Activated CD4-positive, alpha-beta memory T cell treated with anti-CD3 and anti-CD28 coated beads, Interleukin-2, amount 10 ng/mL, durations not matched to agents 7 days and 5 days (primary cell): Measurements from ENCODE around the gene NR3C2. TPM values are rescaled to one million over a fixed set of nuclear protein-coding genes. Genes with fewer than 3 reads are reported as not detected.

Experiments used
- CTCF ChIA-PET: fragments of 350-600 bp; sonication (Branson Sonifier 250); formaldehyde crosslinking; loops from one replicate; lab custom pipeline; 2021; ENCODE audit warnings: antibody characterized with exemption, inconsistent platforms; lab: Charles Lee
- POLR2A ChIA-PET: fragments of 350-600 bp; sonication (Branson Sonifier 250); formaldehyde crosslinking; loops from one replicate; lab custom pipeline; 2021; ENCODE audit warnings: antibody characterized with exemption; lab: Charles Lee
- DNase-seq: peaks from one replicate; pipeline ENCODE4 v3.0.0-alpha.2; 2020
- H3K27ac Mint-ChIP-seq: one replicate; pipeline ENCODE4 v1.8.0; 2021; ENCODE audit warnings: mild to moderate bottlenecking, mixed read lengths
- H3K27me3 Mint-ChIP-seq: one replicate; pipeline ENCODE4 v1.8.0; 2021; ENCODE audit warnings: mixed read lengths
- H3K36me3 Mint-ChIP-seq: one replicate; pipeline ENCODE4 v1.8.0; 2021; ENCODE audit warnings: low read depth, mixed read lengths
- H3K4me1 Mint-ChIP-seq: one replicate; pipeline ENCODE4 v1.8.0; 2021; ENCODE audit warnings: mixed read lengths
- H3K4me3 Mint-ChIP-seq: one replicate; pipeline ENCODE4 v1.8.0; 2021; ENCODE audit warnings: mild to moderate bottlenecking, mixed read lengths
- H3K9me3 Mint-ChIP-seq: one replicate; pipeline ENCODE4 v1.8.0; 2021; ENCODE audit warnings: mixed read lengths
- total RNA-seq, 2 experiments: library from RNA; stranded (reverse); gene quantifications; one replicate each; pipeline ENCODE4 v1.2.3, GENCODE V29; 2021

Gene NR3C2
- total RNA-seq, 2 experiments from 2014 or later, result 4.1 to 5.0 TPM

GRCh38 chr4:148065075-148065474, 377.1 kb downstream of the NR3C2 start:
- Mint-ChIP-seq H3K27ac (no peak overlapping the region), H3K27me3 (no peaks in the 10 kb centered on the region), H3K4me3 (no peak overlapping the region), H3K36me3 (peaks cover 9% of the 10 kb centered on the region), H3K4me1 (peaks cover 19% of the 10 kb centered on the region), H3K9me3 (no peaks in the 10 kb centered on the region)
- ChIA-PET POLR2A (no interaction called here), CTCF (no interaction called here)
- no peak for DNase-seq

- H3K36me3 Mint-ChIP-seq, result peaks cover 10% of the 10 kb centered on the region
- CTCF ChIA-PET, result no interaction called here
- no peak overlapping the region for H3K27ac Mint-ChIP-seq
- DNase-seq, result no peak
- no peaks in the 10 kb centered on the region for H3K27me3 Mint-ChIP-seq
- POLR2A ChIA-PET, result no interaction called here
- no peaks in the 10 kb centered on the region for H3K9me3 Mint-ChIP-seq
- no peak overlapping the region for H3K4me3 Mint-ChIP-seq
- peaks cover 23% of the 10 kb centered on the region for H3K4me1 Mint-ChIP-seq
Measured at GRCh38 chr4:148064451-148064850, 377.8 kb downstream of the NR3C2 start.

GRCh38 chr4:148062301-148062950, 379.8 kb downstream of the NR3C2 start:
- no peak overlapping the region for H3K4me3 Mint-ChIP-seq
- no peak for DNase-seq
- POLR2A ChIA-PET, result interaction anchor here (0.9 kb wide), 1 partner anchor 12 kb away, joined by 3 read pairs; no protein-coding TSS in a partner anchor
- no peaks in the 10 kb centered on the region for H3K27me3 Mint-ChIP-seq
- CTCF ChIA-PET, result no interaction called here
- peaks cover 10% of the 10 kb centered on the region for H3K36me3 Mint-ChIP-seq
- H3K4me1 Mint-ChIP-seq, result peaks cover 42% of the 10 kb centered on the region
- H3K9me3 Mint-ChIP-seq, result no peaks in the 10 kb centered on the region
- no peak overlapping the region for H3K27ac Mint-ChIP-seq

GRCh38 chr4:148061795-148062194, 380.4 kb downstream of the NR3C2 start:
- no peak for DNase-seq
- ChIA-PET CTCF (interaction anchor here (0.9 kb wide), 1 partner anchor 9 kb away, joined by 4 read pairs; no protein-coding TSS in a partner anchor), POLR2A (interaction anchor here (0.7 to 1.0 kb wide), 2 partner anchors 16 to 381 kb away, joined by 3 to 4 read pairs; no protein-coding TSS in a partner anchor)
- no peaks in the 10 kb centered on the region for H3K9me3 Mint-ChIP-seq
- peak overlapping the region; percentile 82 for H3K27ac Mint-ChIP-seq
- H3K4me3 Mint-ChIP-seq, result no peak overlapping the region
- no peaks in the 10 kb centered on the region for H3K27me3 Mint-ChIP-seq
- peaks cover 10% of the 10 kb centered on the region for H3K36me3 Mint-ChIP-seq
- H3K4me1 Mint-ChIP-seq, result peaks cover 48% of the 10 kb centered on the region

GRCh38 chr4:148061141-148061481, 381.1 kb downstream of the NR3C2 start:
- CTCF ChIA-PET, result interaction anchor here (0.9 kb wide), 1 partner anchor 9 kb away, joined by 4 read pairs; no protein-coding TSS in a partner anchor
- Mint-ChIP-seq H3K9me3 (no peaks in the 10 kb centered on the region), H3K27me3 (no peaks in the 10 kb centered on the region), H3K27ac (peak overlapping the region; percentile 82), H3K4me1 (peaks cover 53% of the 10 kb centered on the region), H3K36me3 (peaks cover 10% of the 10 kb centered on the region), H3K4me3 (peak overlapping the region; percentile 65)
- POLR2A ChIA-PET, result interaction anchor here (0.7 to 1.5 kb wide), 3 partner anchors 9 to 382 kb away, joined by 3 to 8 read pairs (median 4); no protein-coding TSS in a partner anchor
- DNase-seq, result no peak

GRCh38 chr4:148060264-148061140, 381.7 kb downstream of the NR3C2 start:
- Mint-ChIP-seq H3K36me3 (peaks cover 10% of the 10 kb centered on the region), H3K27ac (peak overlapping the region; percentile 82), H3K4me3 (peak overlapping the region; percentile 65), H3K27me3 (no peaks in the 10 kb centered on the region), H3K4me1 (peaks cover 59% of the 10 kb centered on the region), H3K9me3 (no peaks in the 10 kb centered on the region)
- peak; percentile 26 for DNase-seq
- ChIA-PET POLR2A (interaction anchor here (1.0 to 1.5 kb wide), 3 partner anchors 8 to 15 kb away, joined by 3 to 8 read pairs (median 5); no protein-coding TSS in a partner anchor), CTCF (interaction anchor here (0.6 to 0.7 kb wide), 3 partner anchors 36 to 335 kb away, joined by 3 to 4 read pairs (median 3); no protein-coding TSS in a partner anchor)

GRCh38 chr4:148059617-148060180, 382.5 kb downstream of the NR3C2 start:
- Mint-ChIP-seq H3K27ac (peak overlapping the region; percentile 48), H3K27me3 (no peaks in the 10 kb centered on the region), H3K9me3 (no peaks in the 10 kb centered on the region), H3K4me1 (peaks cover 65% of the 10 kb centered on the region), H3K36me3 (peaks cover 7% of the 10 kb centered on the region), H3K4me3 (peak overlapping the region; percentile 42)
- POLR2A ChIA-PET, result interaction anchor here (0.7 to 1.5 kb wide), 3 partner anchors 13 to 383 kb away, joined by 3 to 5 read pairs (median 5); partner anchors contain the start of gene NR3C2
- DNase-seq, result no peak
- CTCF ChIA-PET, result interaction anchor here (0.6 to 1.1 kb wide), 6 partner anchors 12 to 335 kb away, joined by 3 to 4 read pairs (median 3); no protein-coding TSS in a partner anchor

- ChIA-PET POLR2A (interaction anchor here (1.5 kb wide), 1 partner anchor 384 kb away, joined by 5 read pairs; the partner anchor contains the start of gene NR3C2), CTCF (interaction anchor here (1.1 kb wide), 1 partner anchor 13 kb away, joined by 3 read pairs; no protein-coding TSS in a partner anchor)
- peaks cover 12% of the 10 kb centered on the region for H3K36me3 Mint-ChIP-seq
Measured at GRCh38 chr4:148057984-148058859, 384.0 kb downstream of the NR3C2 start.

GRCh38 chr4:148057516-148057915, 384.7 kb downstream of the NR3C2 start:
- POLR2A ChIA-PET, result interaction anchor here (1.5 to 5.8 kb wide), 3 partner anchors 114 to 386 kb away, joined by 6 to 40 read pairs (median 7); partner anchors contain the start of genes NR3C2 and PRMT9
- Mint-ChIP-seq H3K27me3 (no peaks in the 10 kb centered on the region), H3K9me3 (no peaks in the 10 kb centered on the region), H3K4me3 (no peak overlapping the region), H3K4me1 (peaks cover 87% of the 10 kb centered on the region), H3K36me3 (peaks cover 12% of the 10 kb centered on the region), H3K27ac (peak overlapping the region; percentile 68)
- CTCF ChIA-PET, result interaction anchor here (1.0 to 1.3 kb wide), 2 partner anchors 114 to 364 kb away, joined by 3 read pairs; no protein-coding TSS in a partner anchor
- DNase-seq, result no peak

More at GRCh38 chr4:148057984-148058859, 384.0 kb downstream of the NR3C2 start:
- Mint-ChIP-seq H3K4me1 (peaks cover 80% of the 10 kb centered on the region), H3K9me3 (no peaks in the 10 kb centered on the region), H3K27me3 (no peaks in the 10 kb centered on the region), H3K4me3 (no peak overlapping the region), H3K27ac (no peak overlapping the region)
- DNase-seq, result no peak

GRCh38 chr4:148056879-148057278, 385.3 kb downstream of the NR3C2 start:
- DNase-seq, result peak; percentile 85
- POLR2A ChIA-PET, result interaction anchor here (1.5 to 5.8 kb wide), 3 partner anchors 113 to 386 kb away, joined by 6 to 40 read pairs (median 7); partner anchors contain the start of genes NR3C2 and PRMT9
- CTCF ChIA-PET, result interaction anchor here (1.0 to 1.3 kb wide), 3 partner anchors 95 to 365 kb away, joined by 3 read pairs; no protein-coding TSS in a partner anchor
- H3K36me3 Mint-ChIP-seq, result peaks cover 12% of the 10 kb centered on the region
- H3K4me3 Mint-ChIP-seq, result no peak overlapping the region
- no peaks in the 10 kb centered on the region for H3K9me3 Mint-ChIP-seq
- peak overlapping the region; percentile 68 for H3K27ac Mint-ChIP-seq
- no peaks in the 10 kb centered on the region for H3K27me3 Mint-ChIP-seq
- peaks cover 90% of the 10 kb centered on the region for H3K4me1 Mint-ChIP-seq

- Mint-ChIP-seq H3K36me3 (peaks cover 12% of the 10 kb centered on the region), H3K27me3 (no peaks in the 10 kb centered on the region), H3K27ac (peak overlapping the region; percentile 24), H3K9me3 (no peaks in the 10 kb centered on the region), H3K4me1 (peaks cover 91% of the 10 kb centered on the region), H3K4me3 (no peak overlapping the region)
- POLR2A ChIA-PET, result interaction anchor here (1.5 to 5.8 kb wide), 3 partner anchors 112 to 387 kb away, joined by 6 to 40 read pairs (median 7); partner anchors contain the start of genes NR3C2 and PRMT9
- DNase-seq, result no peak
- CTCF ChIA-PET, result no interaction called here
Measured at GRCh38 chr4:148055844-148056243, 386.4 kb downstream of the NR3C2 start.
